ENCODE results near the gene PHETA2. TPM values are rescaled to one million over a fixed set of nuclear protein-coding genes. Genes with fewer than 3 reads are reported as not detected.
A peak's percentile ranks its signal among the peaks of the same experiment; 100 is the strongest.

PHETA2 gene
- total and polyA plus RNA-seq, 2 of the 8 experiments (the other 6 are each of a cell fraction or from before 2014, with no cell fraction given) = 7.4 to 7.6 TPM

- peak; percentile 42 for TF ChIP-seq ASH2L (IDR thresholded peaks at IDR 0.05; ENCODE audit: low read length)
- no peak for TF ChIP-seq EP300 (IDR thresholded peaks at IDR 0.05; ENCODE audit: borderline replicate concordance in 1 of 2, low read depth in 2 of 2, low read length in 2 of 2)
- no peak for TF ChIP-seq SP1 (IDR thresholded peaks at IDR 0.05; ENCODE audit: low read depth, low read length)
- no peak for TF ChIP-seq SAP30 (IDR thresholded peaks at IDR 0.05; ENCODE audit: insufficient read depth, insufficient replicate concordance, low read length)
- peak; percentile 78; the same call in 1 of the 2 replicates for TF ChIP-seq E2F6 (IDR thresholded peaks at IDR 0.05)
- no peak for TF ChIP-seq SUZ12 (IDR thresholded peaks at IDR 0.05; ENCODE audit: low read length)
- TF ChIP-seq SP2 (IDR thresholded peaks at IDR 0.05; ENCODE audit: low read length) = no peak
- TF ChIP-seq HDAC2 (IDR thresholded peaks at IDR 0.05; ENCODE audit: borderline replicate concordance in 1 of 2, low read depth in 2 of 2, low read length in 2 of 2) = no peak
- no peak for TF ChIP-seq CHD7 (IDR thresholded peaks at IDR 0.05; ENCODE audit: insufficient replicate concordance, low read length)
These were observed at the start of gene PHETA2 (continued) for GRCh38 chr22:42074132-42074811.

Measured in H1 (cell line).